NOMO-1 treated with DMSO at 0.1 percent for 48 hours (cell line): ENCODE data around the gene AUTS2.

Source experiments
- DNase-seq: peaks from one replicate; lab custom pipeline; 2025; ENCODE audit not compliant: unreplicated experiment; lab: John Stamatoyannopoulos, UW

The AUTS2 gene

DNA sequence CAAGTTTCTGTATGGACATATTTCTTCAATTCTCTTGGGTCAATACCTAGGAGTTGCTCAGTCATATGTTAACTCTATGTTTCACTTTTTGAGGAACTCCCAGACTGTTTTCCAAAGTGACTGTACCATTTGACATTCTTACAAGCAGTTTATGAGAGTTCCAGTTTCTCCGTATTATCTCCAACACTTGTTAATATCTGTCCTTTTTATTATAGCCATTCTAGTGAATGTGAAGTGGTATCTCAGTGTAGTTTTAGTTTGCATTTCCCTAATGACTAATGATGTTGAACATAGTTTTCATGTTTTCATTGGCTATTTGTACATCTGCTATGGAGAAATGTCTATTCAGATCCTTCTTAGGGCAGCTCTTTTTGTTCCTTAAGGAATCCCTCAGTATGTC is 1002.7 kb downstream of the AUTS2 start:
- DNase-seq, result no peak

DNA sequence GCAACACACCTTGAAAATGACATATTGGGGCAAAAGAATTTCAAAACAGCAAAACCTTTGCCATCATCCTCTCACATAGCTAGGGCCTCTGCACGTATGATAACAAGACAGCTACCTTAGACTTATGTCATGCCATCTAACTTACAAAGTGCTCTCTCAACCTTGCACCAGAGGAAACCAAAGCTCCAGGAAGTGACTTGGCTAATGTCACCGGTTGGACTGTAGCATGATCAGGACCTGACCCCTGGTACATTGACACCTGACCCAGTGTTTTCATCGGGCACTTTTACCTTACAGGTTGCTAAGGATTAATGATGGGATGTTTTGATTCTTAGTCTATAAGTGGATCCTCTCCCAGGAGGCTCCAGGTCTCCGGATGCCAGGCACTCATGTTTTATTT is 1003.8 kb downstream of the AUTS2 start:
- no peak for DNase-seq

DNA sequence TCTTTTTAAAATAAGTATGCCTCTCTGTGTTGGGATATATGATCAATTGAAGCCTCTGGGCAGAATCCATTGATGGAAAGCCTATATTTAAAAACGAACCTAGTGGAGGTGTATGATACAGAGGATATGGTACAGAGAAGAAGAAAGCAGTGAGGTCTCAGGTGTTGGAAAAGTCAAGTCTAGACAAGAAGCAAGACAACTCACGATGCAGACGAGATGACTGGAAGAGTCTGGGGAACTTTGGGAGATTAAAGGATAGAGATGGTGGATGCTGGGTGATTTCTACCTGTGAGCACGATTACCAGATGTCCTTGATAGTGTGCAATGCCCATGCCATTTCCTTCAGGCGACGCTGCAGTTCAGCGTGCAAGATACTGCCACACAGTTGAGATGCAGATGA is 1009.0 kb downstream of the AUTS2 start:
- DNase-seq, result no peak

DNA sequence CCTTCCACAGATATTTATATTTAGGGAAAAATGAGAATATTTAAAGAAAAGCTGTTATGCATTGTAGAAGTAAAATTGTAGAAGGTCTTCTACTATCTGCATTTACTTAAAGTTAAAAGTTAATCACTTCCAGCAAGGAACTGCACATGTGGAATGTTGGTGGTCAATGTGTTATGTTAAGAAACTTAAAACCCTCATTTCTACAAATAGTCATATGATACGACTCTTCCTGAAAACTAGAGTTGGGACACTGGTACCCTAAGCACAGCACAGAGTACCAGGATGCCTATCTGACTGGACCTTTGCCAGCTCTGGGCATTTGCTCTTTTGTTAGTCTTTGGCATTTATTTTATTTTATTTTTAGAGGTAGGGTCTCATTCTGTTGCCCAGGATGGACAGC is 1009.5 kb downstream of the AUTS2 start:
- no peak for DNase-seq

DNA sequence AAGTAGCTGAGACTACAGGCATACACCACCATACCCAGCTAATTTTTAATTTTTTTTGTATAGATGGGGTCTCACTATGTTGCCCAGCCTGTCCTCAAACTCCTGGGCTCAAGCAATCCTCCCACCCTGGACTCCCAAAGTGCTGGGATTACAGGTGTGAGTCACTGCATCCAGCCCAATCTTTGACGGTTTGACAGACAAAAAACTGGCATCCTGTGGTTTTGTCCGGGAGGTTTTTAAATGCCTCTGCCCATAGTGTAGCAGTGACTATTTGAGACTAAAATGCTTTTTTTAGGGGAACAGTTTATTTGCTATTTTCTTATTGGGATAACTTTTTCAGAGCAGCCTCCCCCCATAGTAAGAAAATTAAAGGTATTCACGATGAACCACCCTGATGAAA is 1010.0 kb downstream of the AUTS2 start:
- DNase-seq, result no peak

DNA sequence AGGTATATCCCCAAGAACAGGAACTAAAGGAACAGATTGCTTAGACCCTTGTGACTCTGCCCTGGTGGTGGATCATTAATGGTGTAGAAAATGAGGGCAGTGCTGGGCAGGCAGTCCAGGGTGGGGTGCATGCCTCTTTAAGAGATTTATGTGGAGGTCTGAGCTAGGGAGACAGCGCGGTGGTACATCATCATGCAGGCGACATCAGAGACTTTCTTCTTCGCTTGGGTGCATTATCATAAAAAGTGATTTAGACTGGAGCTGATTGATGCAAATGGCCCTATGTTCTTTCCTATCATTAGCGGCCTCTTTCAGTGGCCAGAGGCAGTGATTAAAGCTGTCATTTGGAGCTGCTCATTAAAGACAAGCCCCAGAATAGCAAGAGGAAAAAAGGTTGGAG is 1014.5 kb downstream of the AUTS2 start:
- DNase-seq, result no peak

DNA sequence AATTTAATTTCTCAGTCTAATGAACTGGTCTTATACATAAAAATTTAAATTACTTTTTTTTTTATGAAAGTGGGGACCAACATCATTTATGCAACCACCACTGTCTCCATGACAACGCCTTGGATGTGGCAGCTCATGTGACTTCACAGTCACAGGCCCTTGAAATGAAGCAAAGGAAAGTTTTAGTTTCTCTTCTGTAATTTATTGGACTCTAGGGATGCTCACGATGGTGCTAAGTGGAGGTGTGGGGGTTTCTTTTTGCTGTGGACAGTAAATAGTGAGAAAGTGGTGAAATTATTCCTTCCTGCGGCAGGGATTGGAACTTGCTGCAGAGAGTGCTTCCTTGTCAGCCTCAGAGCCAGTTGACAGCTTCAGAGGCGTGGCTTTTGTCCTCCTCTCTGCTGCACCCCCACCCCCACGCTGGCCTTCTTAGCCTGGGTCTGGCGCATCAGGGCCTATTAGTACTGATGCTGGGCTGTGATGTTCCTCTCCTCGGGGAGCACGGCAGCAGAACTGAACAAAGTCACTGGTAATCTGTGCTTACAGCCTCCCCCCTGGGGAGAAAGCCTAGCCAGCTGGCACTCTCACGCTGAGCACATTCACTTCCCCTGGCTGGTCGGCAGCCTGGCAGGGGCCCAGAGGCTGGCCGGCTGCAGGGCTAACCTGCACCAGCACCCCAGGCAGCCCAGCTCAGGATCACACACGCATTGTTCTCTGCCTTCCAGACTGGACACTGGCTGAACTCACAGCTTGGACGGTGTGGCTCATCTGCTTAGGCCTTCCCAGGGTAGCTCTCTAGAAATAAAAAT is 1016.2 kb downstream of the AUTS2 start:
- DNase-seq, result no peak

DNA sequence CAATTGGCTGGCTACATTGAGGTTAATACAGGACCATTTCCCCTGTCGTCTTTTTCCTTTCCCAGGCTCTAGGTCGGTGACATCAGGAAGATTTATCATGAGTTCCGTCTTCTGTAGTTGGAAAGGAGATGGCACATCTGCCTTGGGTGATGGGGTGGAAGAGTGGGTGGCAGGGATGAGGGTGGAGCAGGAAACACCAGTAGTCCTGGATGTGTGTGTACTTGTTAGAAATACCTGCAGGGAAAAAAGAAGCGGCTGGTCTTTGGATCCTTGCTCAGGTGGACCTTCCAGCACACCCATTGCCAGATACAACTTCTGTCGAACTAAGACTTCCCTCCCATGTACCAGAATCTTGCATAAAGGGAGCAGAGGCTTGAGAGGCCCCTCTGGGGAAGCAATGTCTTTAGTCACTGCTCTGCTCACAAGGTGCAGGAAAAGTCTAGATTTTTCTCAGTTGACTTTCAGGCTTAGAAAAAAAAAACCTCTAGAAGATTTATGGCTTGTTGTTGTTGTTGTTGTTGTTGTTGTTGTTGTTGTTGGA is 1016.9 kb downstream of the AUTS2 start:
- DNase-seq, result no peak

DNA sequence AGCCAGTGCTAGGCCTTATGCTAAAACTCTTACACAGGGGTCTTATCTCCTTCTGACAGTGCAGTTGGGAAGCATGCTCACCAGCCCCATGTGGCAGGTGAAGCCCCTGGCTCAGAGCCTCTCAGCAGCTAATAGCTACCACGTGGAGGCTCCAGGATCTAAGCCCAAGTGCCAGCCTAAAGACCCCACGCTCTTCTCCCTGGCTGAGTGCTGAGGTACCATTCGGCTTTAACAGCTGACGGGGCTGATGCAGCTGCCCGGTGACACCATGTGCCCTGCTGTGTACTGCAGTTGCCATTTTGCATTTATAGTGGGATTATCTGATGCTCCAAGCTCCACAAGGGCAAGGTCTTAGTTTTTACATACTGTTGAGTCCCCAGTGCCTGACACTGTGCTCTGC is 1017.9 kb downstream of the AUTS2 start:
- no peak for DNase-seq

DNA sequence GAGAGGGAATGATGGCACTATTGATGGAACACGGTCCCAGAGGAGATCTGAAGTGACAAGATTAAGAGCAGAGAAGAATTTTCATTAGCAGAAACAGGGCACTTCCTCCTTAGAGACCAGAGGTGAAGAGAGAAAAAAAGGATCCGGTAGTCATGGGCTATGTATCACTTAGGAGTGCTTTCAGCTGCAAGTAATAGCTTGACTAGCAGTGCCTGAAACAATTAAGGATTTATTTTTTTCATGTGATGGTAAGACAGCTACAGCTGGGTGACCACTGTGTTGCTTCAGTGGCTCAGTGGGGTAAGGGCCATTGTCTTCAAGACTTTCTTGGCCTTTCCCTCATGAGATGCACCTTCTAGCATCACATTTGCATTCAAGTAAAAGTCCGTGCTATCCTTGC is 1018.5 kb downstream of the AUTS2 start:
- DNase-seq, result no peak

DNA sequence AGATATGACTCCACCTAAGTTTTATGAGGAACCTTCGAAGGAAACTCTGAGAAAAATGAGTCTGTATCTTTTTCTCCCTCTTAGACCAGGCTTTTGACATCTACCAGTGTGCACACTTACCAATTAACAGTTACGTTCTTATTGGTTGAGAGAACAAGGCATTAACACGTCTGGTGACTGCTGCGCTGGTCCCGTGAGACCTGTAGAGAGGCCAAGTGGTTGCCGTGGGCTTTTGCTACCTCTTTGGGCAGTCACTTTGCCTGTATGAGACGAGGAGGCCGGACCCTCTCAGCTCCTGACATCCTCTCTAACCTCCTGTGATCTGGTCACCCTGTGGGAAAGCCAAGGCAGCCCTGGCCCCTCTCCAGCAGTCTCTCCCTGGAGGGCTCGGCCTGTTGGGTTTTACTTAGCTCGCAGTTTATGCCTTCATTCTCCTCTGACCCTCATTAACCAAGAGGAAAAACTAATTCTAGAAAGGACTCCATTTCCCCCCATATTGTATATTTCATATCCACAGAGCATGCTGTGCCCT is 1019.8 kb downstream of the AUTS2 start:
- DNase-seq, result no peak

DNA sequence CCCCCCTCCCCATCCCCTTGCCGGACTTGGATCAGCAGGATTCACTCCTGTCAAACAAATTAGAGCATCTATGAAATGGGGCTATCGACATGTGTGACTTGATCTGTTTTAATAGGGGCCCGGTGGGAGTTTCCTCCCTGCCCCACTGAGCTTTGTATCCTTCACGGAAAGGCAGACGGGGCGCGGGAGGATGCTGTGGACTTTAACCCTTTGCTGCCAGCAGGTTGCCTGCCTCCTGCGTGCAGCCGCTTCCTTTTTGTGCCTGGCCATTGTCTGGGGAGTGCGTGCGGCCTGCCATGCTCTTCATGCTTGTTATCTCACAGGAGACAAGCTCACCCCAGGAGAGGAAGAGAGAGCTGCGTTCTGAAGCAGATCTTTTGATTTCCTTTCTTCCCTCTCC is 1020.9 kb downstream of the AUTS2 start:
- DNase-seq, result no peak

DNA sequence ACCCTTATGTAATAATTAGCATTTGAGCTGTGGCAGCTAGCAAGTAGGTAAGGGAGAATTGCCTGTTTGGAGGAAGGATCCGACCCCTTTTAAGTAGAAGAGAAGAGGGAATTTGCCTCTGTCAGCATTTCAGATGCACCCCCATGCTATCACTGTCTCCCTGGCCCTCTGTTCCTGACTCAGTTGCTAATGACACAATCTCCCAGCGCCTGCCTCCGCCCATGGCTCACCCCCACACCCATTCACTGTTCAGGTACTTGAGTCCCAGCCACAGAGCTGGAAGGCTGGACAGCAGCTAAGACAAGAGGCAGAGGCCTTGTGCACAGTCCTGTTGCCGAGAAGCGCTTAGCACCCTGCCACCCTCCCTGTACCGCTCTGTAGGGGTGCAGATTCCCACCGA is 1021.4 kb downstream of the AUTS2 start:
- DNase-seq, result no peak

DNA sequence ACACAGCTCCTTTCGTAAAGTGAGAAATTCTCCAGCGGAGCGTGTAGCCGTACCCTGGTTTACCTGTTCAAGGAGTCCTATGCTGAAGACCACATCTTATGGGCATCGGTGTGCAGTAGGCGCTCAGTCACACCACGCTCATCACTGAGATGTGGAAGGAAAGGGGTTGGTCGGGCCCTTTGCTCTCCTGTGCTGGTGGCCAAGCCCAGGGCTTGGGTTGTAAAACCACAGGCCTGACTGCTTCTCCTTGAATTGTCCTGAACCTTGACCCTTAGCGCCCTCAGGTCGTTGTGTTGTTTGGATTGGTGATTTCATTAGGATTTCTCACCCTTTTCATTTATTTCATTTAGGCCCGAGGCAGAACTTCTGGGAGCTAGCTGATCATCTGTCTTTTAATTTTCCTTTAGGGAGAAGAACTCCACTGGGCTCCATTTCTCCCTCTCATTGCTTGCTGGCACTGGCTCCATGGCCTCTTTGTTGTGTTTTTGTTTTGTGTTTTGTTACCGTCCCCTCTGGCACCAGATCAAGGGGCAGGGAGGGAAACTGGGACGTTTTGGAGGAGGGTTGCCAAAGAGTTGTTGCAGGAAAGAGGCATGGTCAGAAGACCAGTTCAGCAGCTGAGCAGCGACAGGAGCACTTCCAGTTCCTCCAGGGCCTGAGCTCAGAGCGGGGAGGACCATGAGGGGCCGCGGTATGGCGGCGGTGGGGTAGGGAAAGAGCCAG is 1022.2 kb downstream of the AUTS2 start:
- DNase-seq, result no peak

DNA sequence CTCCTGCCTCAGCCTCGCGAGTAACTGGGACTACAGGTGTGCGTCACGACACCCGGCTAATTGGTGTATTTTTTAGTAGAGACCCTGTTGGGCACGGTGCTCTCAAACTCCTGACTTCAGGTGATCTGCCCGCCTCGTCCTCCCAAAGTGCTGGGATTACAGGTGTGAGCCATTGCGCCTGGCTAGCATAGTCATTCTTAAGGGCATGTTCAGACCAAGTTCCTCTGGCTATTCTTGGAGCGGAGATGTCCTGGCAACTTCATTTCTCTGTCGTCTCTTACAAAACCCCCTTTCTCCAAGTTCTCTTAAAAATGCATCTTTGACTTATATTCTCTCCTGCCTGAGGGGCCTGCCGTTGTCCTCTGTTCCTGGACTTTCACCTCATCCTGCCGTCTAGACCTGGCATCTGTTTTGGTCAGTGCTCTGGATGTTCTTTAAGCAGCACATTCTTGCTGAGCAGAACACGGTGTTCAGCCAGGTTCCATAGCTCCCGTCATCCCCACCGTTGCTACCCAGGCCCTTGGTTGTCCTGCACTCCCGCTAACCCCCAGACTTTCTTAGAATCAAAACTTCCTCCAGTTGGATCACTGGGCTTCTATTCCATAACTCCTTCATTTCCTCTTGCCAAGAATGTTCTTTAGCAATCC is 1023.8 kb downstream of the AUTS2 start:
- DNase-seq, result no peak

DNA sequence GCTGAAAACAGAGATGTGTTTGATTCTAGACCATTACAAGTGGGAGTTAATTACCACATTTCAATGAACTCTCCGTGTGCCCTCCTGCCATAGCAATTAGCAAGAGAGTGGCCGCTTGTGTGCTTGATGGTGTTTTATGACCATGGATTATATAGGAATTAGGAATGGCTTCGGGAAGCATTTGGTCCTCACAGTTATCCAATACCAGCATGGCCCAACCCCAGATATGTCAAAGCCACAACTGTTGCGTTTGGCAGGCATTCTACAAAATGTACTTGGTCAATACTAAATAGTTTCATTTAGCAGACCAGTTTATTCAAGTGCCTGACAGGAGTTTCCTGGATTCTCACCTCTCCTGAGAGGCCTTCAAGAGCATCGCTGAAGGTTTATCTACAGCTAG is 1024.7 kb downstream of the AUTS2 start:
- DNase-seq, result no peak

DNA sequence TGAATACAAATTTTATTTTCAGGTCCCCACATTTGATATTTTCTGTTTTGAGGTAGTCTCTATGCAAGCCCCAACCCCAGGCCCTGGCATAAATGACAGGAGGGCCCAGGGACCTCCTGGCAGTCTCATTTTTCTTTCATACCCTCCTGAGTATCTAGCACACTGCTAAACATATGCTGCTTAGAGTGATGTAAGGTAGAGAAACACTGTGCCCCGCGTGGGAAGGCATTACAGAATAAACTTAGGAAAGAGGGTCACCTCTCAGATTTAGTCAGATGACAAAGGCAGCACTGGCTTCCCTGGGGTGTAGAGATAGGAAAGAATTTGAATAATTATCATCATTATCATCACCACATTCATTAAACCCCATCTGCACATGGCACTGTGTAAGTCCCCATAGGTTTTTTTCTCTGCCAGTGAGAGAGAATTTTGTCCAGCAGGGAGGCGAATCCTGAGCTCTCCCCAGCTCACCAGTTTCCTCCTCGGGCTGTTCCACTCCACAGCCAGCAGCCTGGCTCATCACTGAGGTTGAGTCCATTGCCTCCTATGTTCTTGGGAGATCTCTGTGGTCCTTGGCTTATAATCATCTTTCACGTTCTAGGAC is 1026.3 kb downstream of the AUTS2 start:
- no peak for DNase-seq

DNA sequence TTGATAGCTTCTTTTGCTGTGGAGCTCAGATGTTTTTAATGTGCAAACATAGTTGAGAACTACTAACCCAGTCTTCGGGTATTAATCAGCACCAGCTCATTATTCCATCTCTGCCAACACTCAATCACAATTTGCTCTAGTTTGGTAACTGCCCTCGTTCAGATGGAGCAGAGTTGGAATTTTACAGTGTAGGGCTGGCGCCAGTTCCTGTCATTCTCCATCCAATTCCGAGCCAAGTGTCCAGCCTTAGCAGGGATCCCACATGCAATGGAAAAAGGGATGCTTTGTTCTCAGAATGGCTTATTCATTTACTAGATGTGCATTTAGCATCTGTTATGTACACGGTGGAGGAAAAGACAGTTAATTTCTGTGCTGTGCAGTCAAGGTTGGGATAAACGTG is 1029.2 kb downstream of the AUTS2 start:
- DNase-seq, result no peak

DNA sequence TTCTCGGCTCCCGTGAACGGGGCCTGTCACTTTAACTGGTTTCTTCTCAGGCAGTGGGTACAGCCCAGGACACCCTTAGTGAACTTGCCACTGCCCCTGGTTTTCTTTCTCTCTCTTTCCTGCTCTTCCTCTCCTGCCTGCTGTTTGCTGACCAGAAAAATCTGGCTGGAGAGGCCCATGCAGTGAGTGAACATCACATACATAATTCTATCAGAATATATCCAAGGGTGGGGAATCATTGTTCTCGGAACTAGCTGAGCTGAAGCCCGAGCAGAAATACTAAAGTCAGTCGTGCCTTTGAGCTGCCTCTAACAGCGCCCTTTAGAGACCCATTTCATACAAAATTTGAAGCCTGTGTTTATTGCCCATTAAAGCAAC is 1032.2 kb downstream of the AUTS2 start:
- DNase-seq, result no peak

DNA sequence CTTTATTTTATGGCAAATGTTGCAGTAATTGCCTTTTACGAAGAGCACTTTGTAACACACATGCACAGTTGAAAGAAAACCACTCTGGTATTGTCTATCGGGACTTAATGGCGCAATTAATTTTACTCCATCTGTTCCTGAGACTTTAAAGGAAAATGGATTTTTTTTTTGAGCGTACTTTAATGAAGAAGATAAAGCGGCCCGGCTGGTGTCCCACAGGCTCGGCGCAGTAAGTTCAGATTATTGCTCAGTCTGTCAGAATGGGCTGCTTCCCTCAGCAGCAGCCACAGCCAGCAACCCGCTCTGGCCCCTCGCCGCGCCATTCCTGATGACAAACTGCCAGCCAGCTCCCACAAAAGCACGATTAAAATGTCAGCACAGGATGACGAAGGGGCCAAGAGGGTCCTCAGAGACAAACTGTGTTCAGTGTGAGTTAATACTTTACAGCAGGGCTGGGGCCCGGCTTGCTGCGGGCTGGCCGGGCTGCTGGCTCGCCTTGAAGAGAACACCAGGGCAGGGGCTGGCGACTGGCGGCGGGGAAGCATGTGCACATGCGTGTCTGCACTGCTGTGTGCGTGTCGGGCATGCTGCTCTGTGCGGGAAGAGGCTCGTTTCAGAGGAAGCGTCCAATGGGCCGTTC is 1032.7 kb downstream of the AUTS2 start:
- DNase-seq, result no peak

DNA sequence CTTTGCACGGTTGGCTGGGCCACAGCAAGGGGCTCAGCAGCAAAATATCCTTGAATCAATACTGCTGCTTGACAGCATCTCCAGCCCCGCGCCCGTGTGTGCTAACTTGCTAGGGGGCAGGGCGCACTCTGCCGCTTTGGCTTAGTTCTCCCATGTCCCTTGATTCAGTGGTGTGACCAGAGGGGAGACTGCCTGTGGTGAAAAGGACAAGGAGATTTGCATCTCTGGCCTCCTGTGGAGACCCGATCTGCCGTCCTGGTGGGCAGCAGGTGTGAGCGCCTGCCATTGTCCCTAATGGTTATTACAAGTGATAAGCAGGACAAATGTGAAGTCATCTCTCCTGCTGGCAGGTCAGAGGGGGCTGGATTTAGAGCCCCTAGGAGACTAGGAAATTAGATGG is 1033.4 kb downstream of the AUTS2 start:
- DNase-seq, result no peak
